HG02610 (cell line): ENCODE measurements around the gene LRP1.

Experiments
- ATAC-seq: cut with Tn5 transposase; IDR thresholded peaks from one replicate; pipeline ENCODE4 v1.9.1; 2021; ENCODE audit warnings: mild to moderate bottlenecking, moderate library complexity; ENCODE audit not compliant: unreplicated experiment

LRP1 gene

GRCh38 chr12:57133013-57133569 is 4.8 kb downstream of the LRP1 start:
- no peak for ATAC-seq

DNA sequence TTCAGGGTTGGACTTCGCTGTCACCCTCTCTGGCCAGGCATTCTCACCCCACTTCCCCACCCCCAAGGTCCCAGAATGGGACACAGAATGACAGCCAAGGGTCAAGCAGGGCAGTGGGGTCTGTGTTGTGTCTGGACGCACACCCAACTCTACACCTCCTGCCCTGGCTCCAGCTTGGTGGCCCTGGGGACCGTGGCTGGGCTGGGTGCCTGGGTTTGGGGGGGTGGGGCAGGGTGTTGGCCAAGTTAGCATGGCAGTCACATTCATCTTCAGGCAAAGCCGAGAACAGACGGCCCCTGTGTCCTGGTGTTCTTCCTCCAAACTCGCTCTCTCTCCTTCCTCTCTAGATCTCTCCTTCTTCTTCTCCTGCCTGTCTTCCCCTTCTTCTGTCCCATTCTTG is 5.6 kb downstream of the LRP1 start:
- ATAC-seq = no peak

GRCh38 chr12:57134949-57135348 is 6.7 kb downstream of the LRP1 start:
- ATAC-seq = no peak

DNA sequence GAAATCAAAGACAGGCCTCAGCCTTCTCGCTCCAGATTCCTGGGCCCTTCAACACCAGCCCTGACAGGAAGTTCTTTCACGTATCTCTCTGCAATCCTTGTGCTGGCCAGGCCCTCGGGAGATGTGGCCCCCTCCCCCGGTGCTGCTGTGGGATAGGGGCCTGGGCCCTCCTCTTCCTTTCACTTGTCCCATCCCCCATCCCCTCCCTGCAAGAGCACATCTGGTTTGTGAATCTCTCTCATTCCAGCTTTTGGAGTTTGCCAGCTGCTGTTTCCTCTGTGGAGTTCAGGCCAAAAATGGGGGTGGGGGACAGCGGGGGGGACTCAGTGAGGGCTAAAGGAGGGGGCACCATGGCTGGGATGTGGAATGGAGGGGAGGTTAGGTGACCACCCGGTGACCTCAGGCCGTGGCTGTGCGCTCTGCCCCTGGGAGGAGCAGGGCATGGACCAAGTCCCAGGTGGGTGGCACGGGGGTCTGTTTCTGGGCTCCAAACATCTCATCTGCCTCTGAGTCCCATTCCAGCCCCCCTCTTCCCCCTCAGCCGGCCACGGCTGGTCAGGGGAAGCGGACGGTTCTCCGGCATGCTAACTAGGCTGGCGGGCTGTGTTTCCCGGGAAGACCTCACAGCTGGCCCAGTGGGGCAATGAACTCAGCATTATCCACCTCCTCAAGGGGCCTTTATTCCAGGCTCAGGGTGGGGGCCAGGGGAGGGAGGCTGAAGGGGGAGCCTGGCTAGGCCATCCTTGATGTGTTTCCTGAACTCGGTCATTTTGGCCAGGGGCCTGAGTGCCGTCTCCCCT is 7.4 kb downstream of the LRP1 start:
- ATAC-seq = no peak

DNA sequence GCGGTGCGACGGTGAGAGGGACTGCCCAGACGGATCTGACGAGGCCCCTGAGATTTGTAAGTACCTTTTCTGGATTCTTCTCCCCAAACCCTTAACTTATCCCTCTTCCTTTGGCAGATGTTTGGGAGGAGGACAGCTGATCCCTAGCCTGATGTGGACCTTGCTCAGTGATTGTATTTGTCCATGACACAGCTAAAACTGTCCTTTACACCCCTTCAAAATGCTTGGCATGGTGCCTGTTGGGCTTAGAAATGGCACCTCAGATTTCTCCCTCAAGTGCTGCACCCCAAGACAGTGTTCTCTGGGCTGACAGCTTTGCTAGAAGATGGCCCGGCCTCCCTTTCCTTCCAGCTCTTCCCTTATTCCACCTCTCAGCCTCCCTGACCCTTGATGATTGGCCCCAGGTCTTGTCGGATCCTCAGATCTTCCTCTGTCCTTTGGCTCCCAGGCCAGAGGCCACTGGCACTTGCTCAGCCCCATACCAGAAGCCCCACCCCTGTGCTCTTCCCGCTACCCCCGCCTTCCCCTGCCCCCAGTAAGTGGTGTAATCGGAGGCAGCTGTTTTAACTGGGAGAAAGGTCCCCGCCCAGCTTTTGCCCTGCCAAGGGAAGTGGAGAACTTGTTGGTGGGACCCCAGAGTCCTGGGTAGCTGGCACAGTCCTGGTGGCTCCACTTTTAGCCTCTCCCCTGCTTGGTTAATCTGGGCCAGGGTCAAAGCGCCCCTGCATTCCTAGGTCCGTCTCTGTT is 10.4 kb downstream of the LRP1 start:
- no peak for ATAC-seq

DNA sequence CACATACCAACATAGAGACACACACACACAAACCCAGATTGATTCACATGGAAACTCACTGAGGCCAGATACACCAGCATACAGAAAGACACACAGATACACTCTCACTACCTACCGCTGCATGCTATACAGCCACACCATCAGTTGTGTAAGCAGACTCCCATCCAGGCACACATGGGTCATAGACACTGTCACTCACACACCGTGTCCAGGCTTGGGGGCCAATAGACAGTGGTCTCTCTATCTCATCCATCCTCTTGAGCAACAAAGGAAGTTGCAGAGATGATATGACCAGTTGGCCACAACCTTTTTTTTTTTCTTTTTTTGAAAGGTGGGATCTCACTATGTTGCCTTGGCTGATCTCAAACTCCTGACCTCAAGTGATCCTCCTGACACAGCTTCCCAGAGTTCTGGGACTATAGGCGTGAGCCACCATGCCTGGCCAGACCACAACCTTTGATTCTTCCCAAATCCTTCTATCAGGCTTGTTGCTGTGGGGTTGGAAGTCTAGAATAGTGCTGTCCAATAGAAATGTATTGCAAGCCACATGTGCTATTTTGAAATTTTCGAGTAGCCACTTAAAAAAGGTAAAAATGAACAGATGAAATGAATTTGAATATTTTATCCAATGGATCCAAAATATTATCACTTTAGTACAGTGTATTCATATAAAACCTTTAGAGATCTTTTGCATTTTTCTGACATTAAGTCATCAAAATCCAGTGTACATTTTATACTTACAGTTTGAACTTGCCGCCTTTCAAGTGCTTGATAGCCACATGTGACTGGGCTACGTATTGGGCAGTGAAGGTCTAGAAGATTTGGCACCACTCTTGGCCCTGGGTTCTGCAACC is 11.7 kb downstream of the LRP1 start:
- no peak for ATAC-seq

DNA sequence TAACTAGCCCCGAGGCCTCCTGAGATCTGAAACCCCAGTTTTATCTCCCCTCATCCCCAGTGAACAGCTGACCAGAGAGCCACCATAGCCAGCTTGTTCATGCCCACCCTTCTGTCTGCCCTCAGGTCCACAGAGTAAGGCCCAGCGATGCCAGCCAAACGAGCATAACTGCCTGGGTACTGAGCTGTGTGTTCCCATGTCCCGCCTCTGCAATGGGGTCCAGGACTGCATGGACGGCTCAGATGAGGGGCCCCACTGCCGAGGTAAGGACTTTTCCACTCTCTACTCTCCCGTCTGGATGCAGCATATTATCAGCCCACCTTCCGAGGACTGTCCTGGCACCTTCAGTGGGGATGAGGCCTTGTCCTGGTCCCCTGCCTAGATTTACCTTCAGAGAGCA is 13.0 kb downstream of the LRP1 start:
- no peak for ATAC-seq

GRCh38 chr12:57142121-57142520 is 13.8 kb downstream of the LRP1 start:
- no peak for ATAC-seq

- ATAC-seq = no peak
Measured at GRCh38 chr12:57142727-57143126, 14.4 kb downstream of the LRP1 start.

DNA sequence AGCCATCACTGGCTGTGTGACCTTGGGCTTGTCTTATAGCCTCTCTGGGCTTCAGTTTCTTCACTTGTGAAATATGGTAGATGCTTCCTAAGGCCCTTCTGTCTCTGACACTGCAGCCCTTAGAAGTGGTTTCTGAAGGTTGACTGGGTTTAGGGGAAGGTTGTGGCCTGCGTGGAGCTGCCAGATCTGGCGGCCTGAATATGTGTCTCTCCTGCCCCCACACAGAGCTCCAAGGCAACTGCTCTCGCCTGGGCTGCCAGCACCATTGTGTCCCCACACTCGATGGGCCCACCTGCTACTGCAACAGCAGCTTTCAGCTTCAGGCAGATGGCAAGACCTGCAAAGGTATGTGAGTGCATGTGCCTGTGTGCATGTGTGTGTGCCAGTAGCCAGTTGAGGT is 15.2 kb downstream of the LRP1 start:
- ATAC-seq = no peak

- no peak for ATAC-seq
Measured at GRCh38 chr12:57145460-57146059, 17.3 kb downstream of the LRP1 start.

- no peak for ATAC-seq
Measured at GRCh38 chr12:57146092-57146491, 17.8 kb downstream of the LRP1 start.

GRCh38 chr12:57146961-57147944 is 19.0 kb downstream of the LRP1 start, which contains the start of gene LRP1-AS:
Gene LRP1-AS (minus strand): TSS chr12:57147619.
- no peak for ATAC-seq

- no peak for ATAC-seq
Measured at GRCh38 chr12:57148469-57149244, 20.4 kb downstream of the LRP1 start.

- no peak for ATAC-seq
Measured at GRCh38 chr12:57149245-57149900, 21.1 kb downstream of the LRP1 start.

GRCh38 chr12:57150400-57151000 is 22.2 kb downstream of the LRP1 start:
- no peak for ATAC-seq

GRCh38 chr12:57151741-57152630 is 23.7 kb downstream of the LRP1 start:
- ATAC-seq = no peak
